ENCODE measurements around the gene METTL25. TPM values are rescaled to one million over a fixed set of nuclear protein-coding genes. Genes with fewer than 3 reads are reported as not detected.

Gene METTL25
- total and polyA plus RNA-seq, 7 experiments from 2014 or later, result 8.6 to 27.5 (median 15.2) TPM

DNA sequence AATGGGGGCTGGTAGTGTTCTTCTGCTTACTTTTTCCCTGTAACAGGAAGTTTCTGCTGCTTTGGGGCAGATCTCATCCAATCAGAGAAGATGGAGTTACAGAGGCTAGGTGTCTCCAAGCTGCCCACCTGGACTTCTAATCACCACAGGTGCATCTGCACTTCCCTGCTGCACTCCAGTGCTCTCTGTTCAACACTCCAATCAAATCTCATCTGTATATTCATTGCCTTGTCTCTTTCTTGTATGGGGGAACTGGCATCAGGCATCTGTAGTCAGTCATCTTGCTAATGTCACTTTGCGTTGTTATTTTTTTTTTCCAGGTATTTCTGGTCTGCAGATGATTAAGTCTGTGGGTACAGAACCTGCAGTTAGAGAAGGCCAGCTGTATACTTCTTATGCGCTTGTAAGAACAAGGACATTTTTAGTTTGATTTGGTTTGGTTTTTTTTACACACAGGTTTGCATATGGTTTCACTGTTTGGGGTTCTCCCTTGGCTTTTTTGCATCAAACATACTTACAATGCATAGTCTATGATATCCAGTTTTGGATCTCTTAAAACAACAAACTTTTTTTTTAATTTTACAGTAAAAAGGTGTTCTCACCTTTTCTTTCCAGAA, 116.0 kb downstream of the METTL25 start:
- intact Hi-C loops (cut with micrococcal nuclease), result no loop called here
- no peaks in the 10 kb centered on the region for H3K27me3 Mint-ChIP-seq
- no peak overlapping the region for H3K27ac ChIP-seq (ENCODE audit: low read depth, low read length)
- H3K4me1 Mint-ChIP-seq, result peaks cover 0 to 2% (median 0%) of the 10 kb centered on the region in 7 donors
- peaks cover 0 to 22% (median 0%) of the 10 kb centered on the region in 3 experiments for H3K36me3 ChIP-seq (ENCODE audit: control insufficient read depth in 2 of 3, insufficient read depth in 3 of 3, low read length in 3 of 3)
- no peak overlapping the region for H3K27ac Mint-ChIP-seq
- ChIA-PET POLR2A (no interaction called here), CTCF (no interaction called here)
- peaks cover 5 to 38% (median 14%) of the 10 kb centered on the region in 11 donors for H3K9me3 Mint-ChIP-seq
- H3K36me3 Mint-ChIP-seq, result peaks cover 5 to 77% (median 70%) of the 10 kb centered on the region in 5 donors
- H3K9me3 ChIP-seq (ENCODE audit: control insufficient read depth in 2 of 3, low read length in 3 of 3), result peaks cover 0 to 8% (median 0%) of the 10 kb centered on the region in 3 experiments
- H3K4me1 ChIP-seq (ENCODE audit: control insufficient read depth in 2 of 2, insufficient read depth in 2 of 2, low read length in 2 of 2), result no peaks in the 10 kb centered on the region
- ATAC-seq (no peak), DNase-seq (no peak)
- H3K4me3 Mint-ChIP-seq, result no peak overlapping the region
- H3K4me3 ChIP-seq (ENCODE audit: low read length), result no peak overlapping the region
- no peaks in the 10 kb centered on the region for H3K27me3 ChIP-seq (ENCODE audit: control insufficient read depth in 2 of 2, insufficient read depth in 2 of 2, low read length in 2 of 2)

- Mint-ChIP-seq H3K27ac (no peak overlapping the region), H3K9me3 (peaks cover 5 to 33% (median 14%) of the 10 kb centered on the region in 11 donors), H3K36me3 (peaks cover 5 to 76% (median 68%) of the 10 kb centered on the region in 5 donors), H3K27me3 (no peaks in the 10 kb centered on the region), H3K4me3 (no peak overlapping the region), H3K4me1 (peaks cover 0 to 2% (median 0%) of the 10 kb centered on the region in 7 donors)
- CTCF ChIA-PET, result no interaction called here
- intact Hi-C loops (cut with micrococcal nuclease), result no loop called here
- DNase-seq (no peak), ATAC-seq (no peak)
- Histone ChIP-seq H3K36me3 (ENCODE audit: control insufficient read depth in 2 of 3, insufficient read depth in 3 of 3, low read length in 3 of 3) (peaks cover 0 to 19% (median 0%) of the 10 kb centered on the region in 3 experiments), H3K27ac (ENCODE audit: low read depth, low read length) (no peak overlapping the region), H3K27me3 (ENCODE audit: control insufficient read depth in 2 of 2, insufficient read depth in 2 of 2, low read length in 2 of 2) (no peaks in the 10 kb centered on the region), H3K4me3 (ENCODE audit: low read length) (no peak overlapping the region), H3K4me1 (ENCODE audit: control insufficient read depth in 2 of 2, insufficient read depth in 2 of 2, low read length in 2 of 2) (no peaks in the 10 kb centered on the region), H3K9me3 (ENCODE audit: control insufficient read depth in 2 of 3, low read length in 3 of 3) (peaks cover 0 to 8% (median 0%) of the 10 kb centered on the region in 3 experiments)
- POLR2A ChIA-PET, result no interaction called here
Measured at GRCh38 chr12:82474798-82475184, 116.5 kb downstream of the METTL25 start.

- peaks cover 0 to 2% (median 0%) of the 10 kb centered on the region in 7 donors for H3K4me1 Mint-ChIP-seq
- H3K9me3 Mint-ChIP-seq, result peaks cover 4 to 33% (median 14%) of the 10 kb centered on the region in 11 donors
- Histone ChIP-seq H3K4me1 (ENCODE audit: control insufficient read depth in 2 of 2, insufficient read depth in 2 of 2, low read length in 2 of 2) (no peaks in the 10 kb centered on the region), H3K27ac (ENCODE audit: low read depth, low read length) (no peak overlapping the region), H3K4me3 (ENCODE audit: low read length) (no peak overlapping the region), H3K36me3 (ENCODE audit: control insufficient read depth in 2 of 3, insufficient read depth in 3 of 3, low read length in 3 of 3) (peaks cover 0 to 19% (median 0%) of the 10 kb centered on the region in 3 experiments), H3K9me3 (ENCODE audit: control insufficient read depth in 2 of 3, low read length in 3 of 3) (peaks cover 0 to 8% (median 0%) of the 10 kb centered on the region in 3 experiments), H3K27me3 (ENCODE audit: control insufficient read depth in 2 of 2, insufficient read depth in 2 of 2, low read length in 2 of 2) (no peaks in the 10 kb centered on the region)
- peaks cover 5 to 78% (median 68%) of the 10 kb centered on the region in 5 donors for H3K36me3 Mint-ChIP-seq
- CTCF ChIA-PET, result no interaction called here
- no peaks in the 10 kb centered on the region for H3K27me3 Mint-ChIP-seq
- DNase-seq (no peak), ATAC-seq (no peak)
- H3K4me3 Mint-ChIP-seq, result no peak overlapping the region
- POLR2A ChIA-PET, result no interaction called here
- intact Hi-C loops (cut with micrococcal nuclease), result no loop called here
- H3K27ac Mint-ChIP-seq, result no peak overlapping the region
Measured at GRCh38 chr12:82475211-82475610, 116.9 kb downstream of the METTL25 start.

GRCh38 chr12:82476511-82476910, 118.2 kb downstream of the METTL25 start:
- Mint-ChIP-seq H3K27me3 (no peaks in the 10 kb centered on the region), H3K4me3 (no peak overlapping the region), H3K4me1 (peaks cover 0 to 2% (median 0%) of the 10 kb centered on the region in 7 donors), H3K27ac (no peak overlapping the region), H3K9me3 (peaks cover 2 to 27% (median 11%) of the 10 kb centered on the region in 11 donors), H3K36me3 (peaks cover 5 to 72% (median 60%) of the 10 kb centered on the region in 5 donors)
- Histone ChIP-seq H3K9me3 (ENCODE audit: control insufficient read depth in 2 of 3, low read length in 3 of 3) (peaks cover 0 to 2% (median 0%) of the 10 kb centered on the region in 3 experiments), H3K4me1 (ENCODE audit: control insufficient read depth in 2 of 2, insufficient read depth in 2 of 2, low read length in 2 of 2) (no peaks in the 10 kb centered on the region), H3K36me3 (ENCODE audit: control insufficient read depth in 2 of 3, insufficient read depth in 3 of 3, low read length in 3 of 3) (peaks cover 0 to 15% (median 0%) of the 10 kb centered on the region in 3 experiments), H3K27ac (ENCODE audit: low read depth, low read length) (no peak overlapping the region), H3K27me3 (ENCODE audit: control insufficient read depth in 2 of 2, insufficient read depth in 2 of 2, low read length in 2 of 2) (no peaks in the 10 kb centered on the region), H3K4me3 (ENCODE audit: low read length) (no peak overlapping the region)
- intact Hi-C loops (cut with micrococcal nuclease), result no loop called here
- no peak for DNase-seq
- ATAC-seq, result no peak
- ChIA-PET CTCF (no interaction called here), POLR2A (no interaction called here)

DNA sequence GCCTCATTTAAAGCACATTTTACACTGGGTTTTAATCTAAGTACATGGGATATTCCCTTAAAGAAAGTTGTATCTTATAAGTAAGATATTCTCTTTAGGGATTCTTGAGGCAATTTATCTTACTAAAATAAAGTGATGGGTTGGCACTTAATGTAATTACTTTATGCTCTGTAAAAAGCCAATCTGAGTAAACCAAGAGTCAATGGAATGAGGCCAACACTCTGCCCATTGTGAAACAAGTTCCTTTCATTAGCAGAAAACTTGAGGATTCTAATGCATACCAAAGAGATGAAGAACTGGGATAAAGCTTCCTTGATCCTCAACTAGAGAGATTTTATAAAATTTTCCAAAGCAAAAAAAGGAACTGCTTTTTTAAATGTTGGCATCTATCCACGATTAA, 121.2 kb downstream of the METTL25 start:
- peaks cover 0 to 49% (median 36%) of the 10 kb centered on the region in 5 donors for H3K36me3 Mint-ChIP-seq
- intact Hi-C loops (cut with micrococcal nuclease), result no loop called here

GRCh38 chr12:82480606-82481005, 122.3 kb downstream of the METTL25 start:
- Histone ChIP-seq H3K4me3 (ENCODE audit: low read length) (no peak overlapping the region), H3K9me3 (ENCODE audit: control insufficient read depth in 2 of 3, low read length in 3 of 3) (peaks cover 0 to 12% (median 0%) of the 10 kb centered on the region in 3 experiments), H3K27ac (ENCODE audit: low read depth, low read length) (no peak overlapping the region), H3K4me1 (ENCODE audit: control insufficient read depth in 2 of 2, insufficient read depth in 2 of 2, low read length in 2 of 2) (no peaks in the 10 kb centered on the region), H3K36me3 (ENCODE audit: control insufficient read depth in 2 of 3, insufficient read depth in 3 of 3, low read length in 3 of 3) (no peaks in the 10 kb centered on the region), H3K27me3 (ENCODE audit: control insufficient read depth in 2 of 2, insufficient read depth in 2 of 2, low read length in 2 of 2) (no peaks in the 10 kb centered on the region)
- H3K4me1 Mint-ChIP-seq, result no peaks in the 10 kb centered on the region
- H3K4me3 Mint-ChIP-seq, result no peak overlapping the region
- H3K27me3 Mint-ChIP-seq, result no peaks in the 10 kb centered on the region
- no peak for ATAC-seq
- intact Hi-C loops (cut with micrococcal nuclease), result no loop called here
- peaks cover 0 to 41% (median 29%) of the 10 kb centered on the region in 5 donors for H3K36me3 Mint-ChIP-seq
- ChIA-PET POLR2A (no interaction called here), CTCF (no interaction called here)
- H3K27ac Mint-ChIP-seq, result no peak overlapping the region
- peaks cover 0 to 47% (median 21%) of the 10 kb centered on the region in 11 donors for H3K9me3 Mint-ChIP-seq
- DNase-seq, result no peak

More for the DNA sequence above, 121.2 kb downstream of the METTL25 start:
- H3K27ac Mint-ChIP-seq, result no peak overlapping the region
- CTCF ChIA-PET, result no interaction called here
- no peak for DNase-seq
- Histone ChIP-seq H3K36me3 (ENCODE audit: control insufficient read depth in 2 of 3, insufficient read depth in 3 of 3, low read length in 3 of 3) (no peaks in the 10 kb centered on the region), H3K27me3 (ENCODE audit: control insufficient read depth in 2 of 2, insufficient read depth in 2 of 2, low read length in 2 of 2) (no peaks in the 10 kb centered on the region), H3K4me3 (ENCODE audit: low read length) (no peak overlapping the region), H3K9me3 (ENCODE audit: control insufficient read depth in 2 of 3, low read length in 3 of 3) (peaks cover 0 to 7% (median 0%) of the 10 kb centered on the region in 3 experiments), H3K4me1 (ENCODE audit: control insufficient read depth in 2 of 2, insufficient read depth in 2 of 2, low read length in 2 of 2) (no peaks in the 10 kb centered on the region), H3K27ac (ENCODE audit: low read depth, low read length) (no peak overlapping the region)
- H3K27me3 Mint-ChIP-seq, result no peaks in the 10 kb centered on the region
- ATAC-seq, result no peak
- H3K4me1 Mint-ChIP-seq, result no peaks in the 10 kb centered on the region
- H3K9me3 Mint-ChIP-seq, result peaks cover 0 to 36% (median 18%) of the 10 kb centered on the region in 11 donors
- POLR2A ChIA-PET, result no interaction called here
- no peak overlapping the region for H3K4me3 Mint-ChIP-seq

- Mint-ChIP-seq H3K27me3 (no peaks in the 10 kb centered on the region), H3K4me3 (no peak overlapping the region), H3K36me3 (peaks cover 0 to 34% (median 23%) of the 10 kb centered on the region in 5 donors), H3K4me1 (no peaks in the 10 kb centered on the region), H3K27ac (no peak overlapping the region), H3K9me3 (peaks cover 0 to 57% (median 25%) of the 10 kb centered on the region in 11 donors)
- Histone ChIP-seq H3K4me1 (ENCODE audit: control insufficient read depth in 2 of 2, insufficient read depth in 2 of 2, low read length in 2 of 2) (no peaks in the 10 kb centered on the region), H3K4me3 (ENCODE audit: low read length) (no peak overlapping the region), H3K27ac (ENCODE audit: low read depth, low read length) (no peak overlapping the region), H3K36me3 (ENCODE audit: control insufficient read depth in 2 of 3, insufficient read depth in 3 of 3, low read length in 3 of 3) (no peaks in the 10 kb centered on the region), H3K27me3 (ENCODE audit: control insufficient read depth in 2 of 2, insufficient read depth in 2 of 2, low read length in 2 of 2) (no peaks in the 10 kb centered on the region), H3K9me3 (ENCODE audit: control insufficient read depth in 2 of 3, low read length in 3 of 3) (peaks cover 0 to 14% (median 0%) of the 10 kb centered on the region in 3 experiments)
- DNase-seq (no peak), ATAC-seq (no peak)
- ChIA-PET CTCF (no interaction called here), POLR2A (no interaction called here)
- intact Hi-C loops (cut with micrococcal nuclease), result no loop called here
Measured at GRCh38 chr12:82481954-82482353, 123.6 kb downstream of the METTL25 start.
